K562 (cell line): ENCODE data around the gene CPS1. TPM values are rescaled to one million over a fixed set of nuclear protein-coding genes. Genes with fewer than 3 reads are reported as not detected.
A peak's percentile ranks its signal among the peaks of the same experiment; 100 is the strongest.

Experiments
- ATAC-seq: fragments of 200-7000 bp; cut with Tn5 transposase; 3 replicates; pipeline ENCODE4 v1.9.1; 2020; ENCODE audit warnings: moderate library complexity
- BruUV-seq: library from RNA; stranded (reverse); fragments of 400-500 nt; replicated peaks from 2 replicates; lab custom pipeline; 2021; lab: Mats Ljungman, UMichigan
- CTCF ChIA-PET: fragments of 300-600 bp; formaldehyde crosslinking; extraction: SDS; loops from one replicate; lab custom pipeline; 2021; ENCODE audit warnings: low intra/inter-chr PET ratio; lab: Yijun Ruan, JAX
- POLR2A ChIA-PET: fragments of 300-600, 350-650 bp; sonication (Branson Sonifier 250); formaldehyde crosslinking; extraction: SDS; loops from one replicate; lab custom pipeline; 2021; ENCODE audit warnings: antibody characterized with exemption, inconsistent platforms; lab: Yijun Ruan, JAX
- DNase-seq, 4 experiments: peaks; one replicate each; pipeline versions ENCODE4 v3.0.0 to v3.0.0-alpha.2; 2011 to 2018; ENCODE audit warnings: low spot score in 3 of 4, mixed read lengths in 3 of 4; ENCODE audit errors: extremely low read depth in 1 of 4
- FAIRE-seq: peaks from 2 replicates; lab custom pipeline; 2011; peaks lifted over from hg19 to GRCh38; lab: Jason Lieb, UNC
- H2AFZ ChIP-seq: 2 replicates; pipeline ENCODE4 v1.6.0; 2011; ENCODE audit warnings: low read depth, low read length, control low read depth, inconsistent platforms
- H3K27ac ChIP-seq: fragments of 200-600 bp; 3 replicates; pipeline ENCODE4 v1.8.0; 2011; ENCODE audit warnings: low read depth, mild to moderate bottlenecking, control low read depth, inconsistent platforms, low read length, moderate library complexity, mixed read lengths; ENCODE audit errors: extremely low read depth
- H3K27me3 ChIP-seq, 2 experiments: fragments of 300-600 bp in 1 of 2; 2 replicates in 1 of 2; 3 replicates in 1 of 2; pipeline versions ENCODE4 v1.6.0 to v1.8.0; 2011; ENCODE audit warnings: inconsistent platforms in 2 of 2, low read length in 2 of 2, mild to moderate bottlenecking in 1 of 2, mixed read lengths in 1 of 2, moderate library complexity in 1 of 2; ENCODE audit not compliant: control insufficient read depth in 2 of 2, insufficient read depth in 2 of 2
- H3K36me3 ChIP-seq: fragments of 300-600 bp; 3 replicates; pipeline ENCODE4 v1.8.0; 2011; ENCODE audit warnings: mild to moderate bottlenecking, low read length, inconsistent platforms; ENCODE audit not compliant: control insufficient read depth, insufficient read depth
- H3K4me1 ChIP-seq, 2 experiments: fragments of 200-600 bp in 1 of 2; replicated peaks in 1 of 2; 2 replicates in 1 of 2; 3 replicates in 1 of 2; pipeline versions ENCODE4 v1.5.1 to v1.8.0; 2011; ENCODE audit warnings: inconsistent platforms in 2 of 2, low read length in 2 of 2, mild to moderate bottlenecking in 1 of 2, mixed read lengths in 1 of 2, moderate library complexity in 1 of 2; ENCODE audit not compliant: control insufficient read depth in 2 of 2, insufficient read depth in 2 of 2
- H3K4me2 ChIP-seq: 2 replicates; pipeline ENCODE4 v1.6.1; 2011; ENCODE audit warnings: low read length, control low read depth, inconsistent platforms, mixed read lengths; ENCODE audit not compliant: insufficient read depth
- H3K4me3 ChIP-seq: fragments of 200-600 bp; sonication (generic), shearing (Covaris generic); 2 replicates; pipeline ENCODE4 v1.5.1; 2016; ENCODE audit warnings: control low read depth, inconsistent platforms
- H3K79me2 ChIP-seq: fragments of 200-600 bp; 3 replicates; pipeline ENCODE4 v1.8.0; 2011; ENCODE audit warnings: low read length, inconsistent platforms; ENCODE audit not compliant: control insufficient read depth, insufficient read depth
- H3K9ac ChIP-seq, 2 experiments: 2 replicates each; pipeline versions ENCODE4 v1.6.0 to v1.6.1; 2011; ENCODE audit warnings: low read depth in 2 of 2, low read length in 2 of 2, control low read depth in 1 of 2, inconsistent platforms in 1 of 2, mild to moderate bottlenecking in 1 of 2, mixed read lengths in 1 of 2; ENCODE audit not compliant: insufficient read depth in 1 of 2
- H3K9me1 ChIP-seq: one replicate; pipeline ENCODE4 v1.6.0; 2011; ENCODE audit warnings: inconsistent platforms, mild to moderate bottlenecking, low read length, moderate library complexity; ENCODE audit not compliant: control insufficient read depth, insufficient read depth
- H3K9me3 ChIP-seq: replicated peaks from 2 replicates; pipeline ENCODE4 v1.5.1; 2011; ENCODE audit warnings: low read depth, low read length, inconsistent platforms; ENCODE audit not compliant: control insufficient read depth, insufficient read depth
- H4K20me1 ChIP-seq: replicated peaks from 2 replicates; pipeline ENCODE4 v1.6.1; 2011; ENCODE audit warnings: low read length, inconsistent platforms, mixed read lengths; ENCODE audit not compliant: control insufficient read depth, insufficient read depth
- ATF4 ChIP-seq: fragments of 450-650 bp; formaldehyde crosslinking; IDR thresholded peaks from 2 replicates; pipeline ENCODE4 v1.4.0; 2022; ENCODE audit warnings: mild to moderate bottlenecking, moderate library complexity
- CBX5 ChIP-seq: IDR thresholded peaks from 2 replicates; pipeline ENCODE4 v1.6.1; 2014; ENCODE audit warnings: low read depth, borderline replicate concordance
- CEBPG ChIP-seq, 3 experiments: fragments of 200-800 bp in 1 of 3; sonication (Bioruptor generic) in 1 of 3; sonication (generic) in 1 of 3; formaldehyde crosslinking in 1 of 3; IDR thresholded peaks in 2 of 3; conservative IDR thresholded peaks in 1 of 3; 2 replicates each; pipeline versions ENCODE4 v1.6.1 to v1.8.0; 2016 to 2022; ENCODE audit warnings: missing compliant biosample characterization in 2 of 3, missing genetic modification characterization in 2 of 3, mild to moderate bottlenecking in 1 of 3, missing genetic modification reagents in 1 of 3
- CTCF ChIP-seq, 3 experiments: IDR thresholded peaks in 2 of 3; conservative IDR thresholded peaks in 1 of 3; 2 replicates each; pipeline ENCODE4 v1.5.1; 2011 to 2012; ENCODE audit warnings: low read length in 3 of 3, mild to moderate bottlenecking in 3 of 3, control low read depth in 2 of 3, improper control_type of control experiment in 1 of 3, inconsistent platforms in 1 of 3, low read depth in 1 of 3, mixed read lengths in 1 of 3, moderate library complexity in 1 of 3; ENCODE audit not compliant: insufficient read depth in 2 of 3
- FOSL1 ChIP-seq: fragments of 200-800 bp; sonication (Bioruptor generic); conservative IDR thresholded peaks from 2 replicates; pipeline ENCODE4 v1.6.1; 2016; ENCODE audit warnings: missing genetic modification characterization, missing compliant biosample characterization
- FOXK1 ChIP-seq: sonication (generic); formaldehyde crosslinking; IDR thresholded peaks from 2 replicates; pipeline ENCODE4 v1.8.0; 2022; ENCODE audit warnings: missing genetic modification reagents, mild to moderate bottlenecking, borderline replicate concordance
- HEY1 ChIP-seq: fragments of 250-450 bp; sonication (Bioruptor Pico); IDR thresholded peaks from 2 replicates; pipeline ENCODE4 v1.5.0; 2020; ENCODE audit warnings: mild to moderate bottlenecking, moderate library complexity, borderline replicate concordance
- HINFP ChIP-seq: fragments of 450-650 bp; conservative IDR thresholded peaks from 2 replicates; pipeline ENCODE4 v1.6.1; 2016; ENCODE audit warnings: missing genetic modification characterization, low read depth, mild to moderate bottlenecking, control low read depth, missing compliant biosample characterization
- KLF16 ChIP-seq: IDR thresholded peaks from 2 replicates; pipeline ENCODE4 v1.6.1; 2016; ENCODE audit warnings: antibody characterized with exemption
- RCOR1 ChIP-seq, 2 experiments: IDR thresholded peaks; 2 replicates each; pipeline ENCODE4 v1.6.1; 2012; ENCODE audit warnings: low read depth in 2 of 2, low read length in 2 of 2, borderline replicate concordance in 1 of 2, improper control_type of control experiment in 1 of 2
- SIX5 ChIP-seq, 2 experiments: IDR thresholded peaks; 2 replicates each; pipeline ENCODE4 v1.6.1; 2011; ENCODE audit warnings: low read length in 2 of 2, borderline replicate concordance in 1 of 2, low read depth in 1 of 2, mild to moderate bottlenecking in 1 of 2, moderate library complexity in 1 of 2; ENCODE audit not compliant: insufficient read depth in 1 of 2
- SMARCA5 ChIP-seq: fragments of 450-650 bp; IDR thresholded peaks from 2 replicates; pipeline ENCODE4 v1.6.1; 2016
- SMARCC2 ChIP-seq: fragments of 450-650 bp; IDR thresholded peaks from 2 replicates; pipeline ENCODE4 v1.6.1; 2017; ENCODE audit warnings: antibody characterized with exemption, moderate library complexity, mild to moderate bottlenecking, low read depth
- TRIM24 ChIP-seq, 2 experiments: fragments of 450-650 bp; IDR thresholded peaks; 2 replicates each; pipeline ENCODE4 v1.6.1; 2016
- TSC22D4 ChIP-seq: fragments of 450-650 bp; IDR thresholded peaks from 2 replicates; pipeline ENCODE4 v1.6.1; 2016; ENCODE audit warnings: missing genetic modification characterization, missing biosample characterization, control low read depth
- ZNF140 ChIP-seq: fragments of 250-450 bp; sonication (Bioruptor Pico); IDR thresholded peaks from 2 replicates; pipeline ENCODE4 v1.8.0; 2021; ENCODE audit warnings: moderate library complexity, mild to moderate bottlenecking, inconsistent platforms
- ZNF778 ChIP-seq: fragments of 450-650 bp; formaldehyde crosslinking; IDR thresholded peaks from 2 replicates; pipeline ENCODE4 v1.4.0; 2020; ENCODE audit warnings: mild to moderate bottlenecking, moderate library complexity
- WGBS: fragments of 100-300 bp; shearing (Covaris generic); methylation state at CpG from one replicate; pipeline ENCODE4 v1.1.6; 2016; ENCODE audit warnings: low coverage, mixed read lengths; ENCODE audit not compliant: insufficient coverage; ENCODE audit errors: missing lambda C conversion rate; 5-methylcytosine and 5-hydroxymethylcytosine counted together
- in situ Hi-C: fragments of 300-500 bp; cut with MboI; formaldehyde crosslinking; loops from 4 replicates; pipeline ENCODE4 v1.15.0; 2018; ENCODE audit warnings: inconsistent platforms, mixed read lengths
- intact Hi-C: fragments of 100-400 bp; cut with micrococcal nuclease; formaldehyde crosslinking; loops from 2 replicates; pipeline ENCODE4 v1.14.2; 2022
- polyA plus RNA-seq, 8 experiments: library from polyadenylated mRNA; depleted of rRNA in 4 of 8; stranded (reverse) in 5 of 8; unstranded in 3 of 8; fragments of >200 nt; fragmentation: Nextera tagmentation in 2 of 8; fragmentation: Illumina TruSeq in 1 of 8; extraction: Ambion mirVana in 2 of 8; extraction: Trizol in 1 of 8; gene quantifications; 2 replicates each; pipeline versions ENCODE4 v1.2.1 to v1.2.3, GENCODE V29; 2011 to 2014; ENCODE audit warnings: inconsistent platforms in 1 of 8, missing spikeins in 1 of 8
- total RNA-seq, 7 experiments: library from RNA; depleted of rRNA in 6 of 7; stranded (reverse); fragments of >200 nt in 6 of 7; fragmentation: Illumina TruSeq in 2 of 7; extraction: Trizol in 2 of 7; gene quantifications; 2 replicates each; pipeline versions ENCODE4 v1.2.1 to v1.2.3, GENCODE V29; 2011 to 2021; ENCODE audit warnings: low replicate concordance in 1 of 7

CPS1 gene
- total and polyA plus RNA-seq, 9 of the 15 experiments (the other 6 are each of a cell fraction or from before 2014, with no cell fraction given), result 2.4 to 13.5 (median 6.0) TPM

- CTCF ChIA-PET, result interaction anchor here (0.7 to 0.9 kb wide), 2 partner anchors 580 to 848 kb away, joined by 3 to 7 read pairs; no protein-coding TSS in a partner anchor
- intact Hi-C loops, result loop anchor here (5.0 kb wide), 1 partner anchor 1990 kb away; no protein-coding TSS in a partner anchor
- TF ChIP-seq TRIM24 (IDR thresholded peaks at IDR 0.05), result peak; percentile 54 to 74; a peak in 2 of 4 replicates
- TF ChIP-seq ZNF140 (CRISPR knock-in tag), result no peak
- TF ChIP-seq FOXK1 (CRISPR knock-in tag), result no peak
- TF ChIP-seq ZNF778, result no peak
- TF ChIP-seq CEBPG (CRISPR knock-in tag; IDR thresholded peaks at IDR 0.05), result no peak
- TF ChIP-seq CEBPG (tag; conservative IDR thresholded peaks at IDR 0.05 in 1 of 2, IDR thresholded peaks at IDR 0.05 in 1 of 2), result peak; percentile 89 to 93
- no peak for TF ChIP-seq TSC22D4 (tag)
- TF ChIP-seq KLF16, result no peak
- TF ChIP-seq HINFP, result no peak
- no peak for TF ChIP-seq SMARCA5
- no peak for TF ChIP-seq RCOR1 (IDR thresholded peaks at IDR 0.05; ENCODE audit: borderline replicate concordance in 1 of 2, low read depth in 2 of 2, low read length in 2 of 2)
- TF ChIP-seq HEY1, result no peak
- TF ChIP-seq SIX5 (IDR thresholded peaks at IDR 0.05; ENCODE audit: borderline replicate concordance in 1 of 2, insufficient read depth in 1 of 2, low read depth in 1 of 2, low read length in 2 of 2), result no peak
- no peak for TF ChIP-seq SMARCC2
- TF ChIP-seq CBX5, result no peak
- TF ChIP-seq ATF4, result 0 out of 2 replicates have a peak, but pooled peaks have one; percentile 27
- peak in 2 of 3 experiments; percentile 51 to 63; a peak in 4 of 6 replicates for TF ChIP-seq CTCF (IDR thresholded peaks at IDR 0.05 in 2 of 3, conservative IDR thresholded peaks at IDR 0.05 in 1 of 3; ENCODE audit: insufficient read depth in 2 of 3, low read depth in 1 of 3, low read length in 3 of 3)
- TF ChIP-seq FOSL1 (tag), result no peak
Observed at GRCh38 chr2:210577263-210578071, 21.1 kb downstream of the CPS1 start.

More at GRCh38 chr2:210577263-210578071, 21.1 kb downstream of the CPS1 start:
- Histone ChIP-seq H2AFZ (no peak overlapping the region), H3K4me1 (no peaks in the 10 kb centered on the region), H3K9ac (no peak overlapping the region), H3K27me3 (no peaks in the 10 kb centered on the region), H3K9me3 (no peaks in the 10 kb centered on the region), H4K20me1 (no peaks in the 10 kb centered on the region), H3K9me1 (no peaks in the 10 kb centered on the region), H3K36me3 (no peaks in the 10 kb centered on the region), H3K79me2 (no peaks in the 10 kb centered on the region), H3K4me2 (no peak overlapping the region), H3K4me3 (no peak overlapping the region), H3K27ac (no peak overlapping the region)
- FAIRE-seq, result no peak
- no TSS peak for BruUV-seq
- WGBS, result 0% methylated on average over 2 of the region's 2 CpGs
- in situ Hi-C loops, result no loop called here
- POLR2A ChIA-PET, result no interaction called here
- peak; percentile 19 to 41 (median 34) for DNase-seq
- ATAC-seq, result peak; percentile 80
